Nucleus accumbens (tissue), 56 donors: ENCODE data around the gene DCTN4.

Experiments used
- DNase-seq, 56 donors: peaks; one replicate each; lab custom pipeline; 2025; lab: John Stamatoyannopoulos, UW

DCTN4 gene

GRCh38 chr5:150672237-150672883, 86.5 kb downstream of the DCTN4 start:
- DNase-seq, result peak in 19 of 56 donors; percentile 25 to 66 (median 41)

DNA sequence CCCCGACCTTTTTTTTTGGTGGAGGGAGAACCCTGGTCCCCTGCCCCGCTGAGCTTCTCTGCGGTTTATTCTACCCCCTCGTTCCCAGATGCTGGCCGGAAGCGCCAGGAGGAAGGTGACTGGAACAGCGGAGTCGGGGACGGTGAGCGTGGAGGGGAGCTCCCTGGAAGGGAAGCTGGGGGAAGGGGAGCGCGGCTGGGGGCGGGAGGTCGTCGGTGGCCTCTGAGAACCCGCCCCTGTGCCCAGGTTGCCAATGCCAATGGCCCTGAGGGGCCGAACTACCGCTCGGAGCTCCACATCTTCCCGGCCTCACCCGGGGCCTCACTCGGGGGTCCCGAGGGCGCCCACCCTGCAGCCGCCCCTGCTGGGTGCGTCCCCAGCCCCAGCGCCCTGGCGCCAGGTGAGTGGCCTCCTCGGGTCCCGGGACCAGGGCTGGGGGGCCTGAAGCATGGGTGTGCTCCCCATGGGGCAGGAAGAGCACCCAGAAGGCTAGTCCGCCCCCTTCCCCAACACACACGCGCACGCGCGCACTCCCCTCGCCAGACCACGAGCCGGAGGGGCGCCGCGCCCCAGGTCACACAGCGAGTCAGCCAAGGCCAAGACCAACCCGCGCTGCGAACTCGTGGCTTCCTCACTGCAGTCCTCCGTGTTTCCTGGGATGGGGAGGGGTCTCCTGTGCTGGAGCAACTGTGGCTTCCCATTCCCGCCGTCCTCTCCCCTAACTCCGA, 87.1 kb downstream of the DCTN4 start:
- DNase-seq, result peak in 2 of 56 donors; percentile 19 to 54

- DNase-seq, result no peak
Measured at GRCh38 chr5:150670948-150671310, 87.9 kb downstream of the DCTN4 start.

GRCh38 chr5:150670275-150670947, 88.4 kb downstream of the DCTN4 start:
- no peak for DNase-seq

- no peak for DNase-seq
Measured at GRCh38 chr5:150665044-150665443, 93.8 kb downstream of the DCTN4 start.

- no peak for DNase-seq
Measured at GRCh38 chr5:150663936-150664335, 94.9 kb downstream of the DCTN4 start.

GRCh38 chr5:150662731-150663516, 95.9 kb downstream of the DCTN4 start:
- DNase-seq, result no peak

DNA sequence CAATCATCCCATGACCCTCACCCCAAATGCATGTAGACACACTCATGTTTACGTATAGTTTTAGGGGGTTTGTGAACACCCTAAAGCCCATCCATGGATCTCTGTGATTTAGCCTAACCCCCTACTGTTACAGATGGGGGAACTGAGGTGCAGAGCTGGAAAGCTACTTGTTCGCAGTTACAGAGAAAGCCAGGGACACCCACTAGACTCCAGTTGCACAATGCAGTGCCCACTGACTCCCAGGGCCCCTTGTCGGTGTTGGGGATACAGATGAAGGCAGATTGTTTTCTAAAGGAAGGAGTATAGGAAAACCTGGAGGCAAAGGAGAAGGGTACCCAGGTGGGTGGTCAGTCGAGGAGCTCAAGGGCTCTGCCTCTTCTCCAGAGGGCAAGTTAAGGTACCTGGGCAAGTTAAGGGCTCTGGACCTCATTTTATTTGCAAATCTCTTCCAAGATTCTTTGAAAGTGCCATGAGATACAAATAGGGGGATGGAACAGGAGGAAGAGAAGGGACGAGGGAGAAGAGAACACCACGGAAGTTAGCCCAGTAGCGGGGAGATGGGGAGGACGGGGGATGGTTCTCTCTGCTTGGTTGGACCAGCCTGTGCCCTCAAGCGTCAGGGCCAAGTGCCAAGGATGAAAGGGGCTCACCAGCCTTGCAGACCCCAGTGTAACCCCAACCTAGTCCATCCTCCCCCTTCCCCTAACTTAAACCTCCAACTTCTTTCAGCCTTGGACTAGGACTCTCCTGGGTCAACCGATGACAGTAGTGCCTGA, 96.8 kb downstream of the DCTN4 start:
- no peak for DNase-seq

GRCh38 chr5:150661086-150661485, 97.7 kb downstream of the DCTN4 start, which contains the start of gene MYOZ3:
TSS of gene MYOZ3 (plus strand) at chr5:150661251. CDS start at chr5:150662942, 1,691 bp downstream.
- no peak for DNase-seq

GRCh38 chr5:150660108-150660831, 98.5 kb downstream of the DCTN4 start:
- no peak for DNase-seq

DNA sequence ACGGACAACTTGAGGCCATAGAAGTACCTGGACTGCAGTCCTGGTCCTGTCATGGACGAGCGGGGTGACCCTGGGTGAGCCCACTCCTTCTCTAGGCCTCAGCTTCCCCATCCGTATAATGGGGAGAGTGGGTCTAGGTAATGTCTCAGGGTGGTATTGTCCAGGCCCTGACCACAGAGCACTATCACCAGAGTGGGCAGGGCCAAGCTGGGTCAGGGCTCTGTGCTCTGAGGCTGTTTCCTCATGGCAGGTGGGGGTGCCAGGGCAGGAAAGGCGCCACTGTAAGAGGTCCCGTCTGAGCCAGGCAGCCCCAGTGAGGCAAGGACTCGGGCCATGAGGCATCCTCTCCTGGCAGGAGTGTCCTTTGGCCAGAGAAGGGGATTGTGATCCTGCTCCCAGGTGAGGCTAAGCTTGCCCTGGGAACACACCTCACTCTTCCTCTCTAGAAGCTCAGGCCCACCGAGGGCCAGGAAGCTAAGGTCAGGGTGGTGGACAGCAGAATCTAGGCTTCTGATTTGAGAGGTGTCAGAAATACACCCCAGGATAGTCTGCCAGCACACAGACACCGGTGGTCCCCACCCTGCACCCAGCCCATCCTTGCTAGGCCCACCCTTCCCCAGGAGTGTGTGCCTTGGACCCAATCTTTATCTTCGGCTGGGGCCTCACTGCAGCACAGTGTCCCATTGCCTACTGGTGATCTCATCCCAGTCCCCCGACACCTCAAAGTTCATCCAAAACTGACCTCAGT, 99.3 kb downstream of the DCTN4 start:
- DNase-seq, result no peak

DNA sequence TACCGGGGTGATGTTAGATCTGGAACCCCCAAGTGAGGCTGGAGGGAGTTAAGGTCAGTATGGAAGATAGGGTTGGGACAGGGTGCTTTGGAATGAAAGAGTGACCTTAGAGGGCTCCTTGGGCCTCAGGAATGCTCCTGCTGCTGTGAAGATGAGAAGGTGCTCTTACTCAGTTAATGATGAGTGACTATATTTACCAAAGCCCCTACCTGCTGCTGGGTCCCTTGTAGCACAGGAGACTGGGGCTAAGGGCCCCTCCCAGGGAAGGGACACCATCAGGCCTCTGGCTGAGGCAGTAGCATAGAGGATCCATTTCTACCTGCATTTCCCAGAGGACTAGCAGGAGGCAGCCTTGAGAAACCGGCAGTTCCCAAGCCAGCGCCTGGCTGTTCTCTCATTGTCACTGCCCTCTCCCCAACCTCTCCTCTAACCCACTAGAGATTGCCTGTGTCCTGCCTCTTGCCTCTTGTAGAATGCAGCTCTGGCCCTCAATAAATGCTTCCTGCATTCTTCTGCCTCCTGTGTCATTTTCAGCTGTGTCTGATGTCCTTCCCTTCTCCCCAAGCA, 100.0 kb downstream of the DCTN4 start:
- no peak for DNase-seq
